ENCODE measurements around the gene ANKFY1. TPM values are rescaled to one million over a fixed set of nuclear protein-coding genes. Genes with fewer than 3 reads are reported as not detected.

ANKFY1 gene, protein sequence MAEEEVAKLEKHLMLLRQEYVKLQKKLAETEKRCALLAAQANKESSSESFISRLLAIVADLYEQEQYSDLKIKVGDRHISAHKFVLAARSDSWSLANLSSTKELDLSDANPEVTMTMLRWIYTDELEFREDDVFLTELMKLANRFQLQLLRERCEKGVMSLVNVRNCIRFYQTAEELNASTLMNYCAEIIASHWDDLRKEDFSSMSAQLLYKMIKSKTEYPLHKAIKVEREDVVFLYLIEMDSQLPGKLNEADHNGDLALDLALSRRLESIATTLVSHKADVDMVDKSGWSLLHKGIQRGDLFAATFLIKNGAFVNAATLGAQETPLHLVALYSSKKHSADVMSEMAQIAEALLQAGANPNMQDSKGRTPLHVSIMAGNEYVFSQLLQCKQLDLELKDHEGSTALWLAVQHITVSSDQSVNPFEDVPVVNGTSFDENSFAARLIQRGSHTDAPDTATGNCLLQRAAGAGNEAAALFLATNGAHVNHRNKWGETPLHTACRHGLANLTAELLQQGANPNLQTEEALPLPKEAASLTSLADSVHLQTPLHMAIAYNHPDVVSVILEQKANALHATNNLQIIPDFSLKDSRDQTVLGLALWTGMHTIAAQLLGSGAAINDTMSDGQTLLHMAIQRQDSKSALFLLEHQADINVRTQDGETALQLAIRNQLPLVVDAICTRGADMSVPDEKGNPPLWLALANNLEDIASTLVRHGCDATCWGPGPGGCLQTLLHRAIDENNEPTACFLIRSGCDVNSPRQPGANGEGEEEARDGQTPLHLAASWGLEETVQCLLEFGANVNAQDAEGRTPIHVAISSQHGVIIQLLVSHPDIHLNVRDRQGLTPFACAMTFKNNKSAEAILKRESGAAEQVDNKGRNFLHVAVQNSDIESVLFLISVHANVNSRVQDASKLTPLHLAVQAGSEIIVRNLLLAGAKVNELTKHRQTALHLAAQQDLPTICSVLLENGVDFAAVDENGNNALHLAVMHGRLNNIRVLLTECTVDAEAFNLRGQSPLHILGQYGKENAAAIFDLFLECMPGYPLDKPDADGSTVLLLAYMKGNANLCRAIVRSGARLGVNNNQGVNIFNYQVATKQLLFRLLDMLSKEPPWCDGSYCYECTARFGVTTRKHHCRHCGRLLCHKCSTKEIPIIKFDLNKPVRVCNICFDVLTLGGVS
- total RNA-seq, result 50.6 and 51.9 TPM in 2 replicates

DNA sequence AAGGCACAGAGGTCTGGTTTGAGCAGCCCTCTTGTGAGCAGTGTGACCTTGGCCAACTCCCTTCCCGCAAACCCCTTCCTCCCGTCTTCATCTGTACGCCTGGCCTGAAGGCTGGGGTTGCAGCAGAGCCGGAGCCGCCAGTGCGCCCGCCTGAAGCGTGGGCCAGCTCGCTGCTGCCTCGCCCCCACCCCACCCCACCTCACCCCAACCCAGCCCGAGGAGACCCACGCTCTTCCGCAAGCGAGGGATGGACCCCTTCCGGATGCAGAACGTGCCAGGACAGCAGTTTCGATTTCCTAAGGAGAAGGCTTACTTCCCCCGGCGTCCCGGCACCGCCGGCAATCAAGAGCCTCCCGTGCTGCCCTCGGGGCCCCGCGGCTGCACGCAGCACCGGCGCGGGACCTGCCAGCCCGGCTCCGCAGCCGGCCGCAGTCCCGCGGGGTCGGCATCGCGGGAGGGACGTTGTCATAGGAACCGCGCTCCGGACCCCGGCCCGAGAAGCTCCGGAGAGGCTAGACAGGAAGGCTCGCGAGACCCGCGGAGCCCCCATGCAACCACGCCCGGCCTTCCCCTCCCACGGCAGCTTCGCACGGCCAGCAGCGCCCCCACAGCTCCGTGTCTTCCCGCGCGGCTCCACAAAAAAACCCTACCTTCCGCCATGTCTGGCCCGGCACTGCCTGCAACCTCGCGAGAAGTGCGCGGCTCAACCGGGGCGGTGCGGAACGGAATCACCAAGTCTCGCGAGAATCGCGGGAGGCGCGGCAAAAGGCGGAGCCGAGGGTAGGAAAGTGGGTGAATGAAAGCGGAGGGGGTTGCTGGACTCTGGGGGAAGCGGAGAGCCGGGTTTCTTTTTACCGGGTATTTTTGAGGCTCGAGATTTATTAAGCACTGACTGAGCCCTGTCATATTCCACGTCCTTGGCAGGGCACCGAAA, at the start of gene ANKFY1:
TSS of gene ANKFY1 (minus strand) at position 698 of the 934 bp plus-strand sequence. CDS start at position 660, 38 bp downstream.
- peak within 1 kb of the TSS; percentile 81 for H3K27ac Mint-ChIP-seq
- peak; percentile 98 for DNase-seq (ENCODE audit: low spot score)
- peaks cover 52% of the 10 kb centered on the region for H3K36me3 Mint-ChIP-seq (ENCODE audit: low read depth)
- peaks cover 13% of the 10 kb centered on the region for H3K9me3 Mint-ChIP-seq
- H3K4me3 Mint-ChIP-seq (ENCODE audit: low read depth), result peak within 1 kb of the TSS; percentile 87
- intact Hi-C loops (cut with micrococcal nuclease), result loop anchor here (5.0 kb wide), 1 partner anchor 104 kb away; the partner anchor contains the start of gene UBE2G1
- H3K4me1 Mint-ChIP-seq (ENCODE audit: low read depth), result peaks cover 23% of the 10 kb centered on the region
- no peaks in the 10 kb centered on the region for H3K27me3 Mint-ChIP-seq (ENCODE audit: low read depth)

- H3K27ac Mint-ChIP-seq, result peak overlapping the region; percentile 3
- H3K27me3 Mint-ChIP-seq (ENCODE audit: low read depth), result no peaks in the 10 kb centered on the region
- no peaks in the 10 kb centered on the region for H3K9me3 Mint-ChIP-seq
- intact Hi-C loops (cut with micrococcal nuclease), result no loop called here
- peaks cover 51% of the 10 kb centered on the region for H3K4me1 Mint-ChIP-seq (ENCODE audit: low read depth)
- DNase-seq (ENCODE audit: low spot score), result no peak
- H3K4me3 Mint-ChIP-seq (ENCODE audit: low read depth), result no peak overlapping the region
- peaks cover 17% of the 10 kb centered on the region for H3K36me3 Mint-ChIP-seq (ENCODE audit: low read depth)
Measured at GRCh38 chr17:4310354-4311060, 46.7 kb upstream of the ANKFY1 start.

GRCh38 chr17:4309897-4310296, 46.1 kb upstream of the ANKFY1 start:
- Mint-ChIP-seq H3K4me1 (ENCODE audit: low read depth) (peaks cover 49% of the 10 kb centered on the region), H3K36me3 (ENCODE audit: low read depth) (peaks cover 20% of the 10 kb centered on the region), H3K27me3 (ENCODE audit: low read depth) (no peaks in the 10 kb centered on the region), H3K27ac (peak overlapping the region; percentile 3), H3K9me3 (no peaks in the 10 kb centered on the region), H3K4me3 (ENCODE audit: low read depth) (no peak overlapping the region)
- intact Hi-C loops (cut with micrococcal nuclease), result no loop called here
- no peak for DNase-seq (ENCODE audit: low spot score)

GRCh38 chr17:4307179-4307930, 43.6 kb upstream of the ANKFY1 start:
- H3K27me3 Mint-ChIP-seq (ENCODE audit: low read depth), result no peaks in the 10 kb centered on the region
- DNase-seq (ENCODE audit: low spot score), result no peak
- peak overlapping the region; percentile 24 for H3K27ac Mint-ChIP-seq

DNA sequence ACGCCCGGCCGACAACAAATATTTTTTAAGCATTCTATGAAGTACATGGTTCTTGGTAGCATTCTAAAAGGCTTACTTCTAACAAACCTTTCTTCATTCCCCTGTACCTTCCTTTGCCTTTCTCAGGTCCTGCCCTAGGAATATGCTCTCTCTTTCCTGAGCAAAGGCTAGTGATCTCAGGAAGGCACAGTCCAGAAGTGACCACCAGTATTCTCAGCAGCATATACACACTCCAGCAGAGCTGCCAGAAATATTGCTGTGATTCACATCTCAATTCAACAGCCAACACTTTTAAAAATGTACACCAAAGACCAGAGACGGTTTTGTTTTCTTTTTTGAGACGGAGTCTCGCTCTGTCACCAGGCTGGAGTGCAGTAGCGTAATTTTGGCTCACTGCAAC, 41.4 kb upstream of the ANKFY1 start:
- Mint-ChIP-seq H3K4me1 (ENCODE audit: low read depth) (peaks cover 21% of the 10 kb centered on the region), H3K27ac (no peak overlapping the region), H3K36me3 (ENCODE audit: low read depth) (peaks cover 41% of the 10 kb centered on the region), H3K4me3 (ENCODE audit: low read depth) (no peak overlapping the region), H3K9me3 (no peaks in the 10 kb centered on the region), H3K27me3 (ENCODE audit: low read depth) (no peaks in the 10 kb centered on the region)
- intact Hi-C loops (cut with micrococcal nuclease), result no loop called here
- DNase-seq (ENCODE audit: low spot score), result no peak

More at GRCh38 chr17:4307179-4307930, 43.6 kb upstream of the ANKFY1 start:
- Mint-ChIP-seq H3K36me3 (ENCODE audit: low read depth) (peaks cover 27% of the 10 kb centered on the region), H3K4me1 (ENCODE audit: low read depth) (peaks cover 31% of the 10 kb centered on the region), H3K9me3 (no peaks in the 10 kb centered on the region), H3K4me3 (ENCODE audit: low read depth) (no peak overlapping the region)
- intact Hi-C loops (cut with micrococcal nuclease), result no loop called here

DNA sequence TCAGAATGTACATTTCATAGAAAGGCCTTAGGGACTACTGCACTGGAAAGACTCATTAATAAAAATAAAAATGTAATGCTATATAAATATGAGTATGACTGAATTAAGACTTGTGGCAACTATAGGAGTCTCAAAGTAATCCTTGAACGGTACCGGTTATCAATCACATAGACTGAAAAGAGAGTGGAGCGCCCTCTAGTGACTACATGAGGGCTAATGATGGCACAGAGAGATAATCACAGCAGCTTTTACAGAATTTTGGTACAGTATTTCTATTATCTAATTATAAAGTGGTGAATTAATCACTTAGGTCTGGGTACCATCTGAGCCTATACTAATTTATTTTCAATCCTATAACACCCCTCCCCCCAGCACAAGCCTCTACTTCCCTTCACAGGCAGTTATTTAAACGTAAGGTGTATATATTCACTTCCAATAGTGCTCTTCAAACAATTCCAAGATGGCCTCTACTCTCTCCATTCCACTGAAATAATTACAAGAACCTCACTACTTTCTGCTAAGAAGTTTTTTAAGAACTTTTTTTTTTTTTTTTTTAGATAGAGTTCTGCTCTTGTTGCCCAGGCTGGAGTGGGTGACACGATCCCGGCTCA, 40.7 kb upstream of the ANKFY1 start:
- H3K27ac Mint-ChIP-seq, result no peak overlapping the region
- H3K36me3 Mint-ChIP-seq (ENCODE audit: low read depth), result peaks cover 41% of the 10 kb centered on the region
- DNase-seq (ENCODE audit: low spot score), result peak; percentile 16
- H3K4me1 Mint-ChIP-seq (ENCODE audit: low read depth), result peaks cover 14% of the 10 kb centered on the region
- H3K9me3 Mint-ChIP-seq, result no peaks in the 10 kb centered on the region
- no peak overlapping the region for H3K4me3 Mint-ChIP-seq (ENCODE audit: low read depth)
- H3K27me3 Mint-ChIP-seq (ENCODE audit: low read depth), result no peaks in the 10 kb centered on the region
- intact Hi-C loops (cut with micrococcal nuclease), result loop anchor here (1.0 kb wide), 1 partner anchor 89 kb away; no protein-coding TSS in a partner anchor

GRCh38 chr17:4301066-4301465, 37.3 kb upstream of the ANKFY1 start:
- no peak overlapping the region for H3K4me3 Mint-ChIP-seq (ENCODE audit: low read depth)
- H3K27me3 Mint-ChIP-seq (ENCODE audit: low read depth), result no peaks in the 10 kb centered on the region
- DNase-seq (ENCODE audit: low spot score), result no peak
- peaks cover 34% of the 10 kb centered on the region for H3K36me3 Mint-ChIP-seq (ENCODE audit: low read depth)
- intact Hi-C loops (cut with micrococcal nuclease), result no loop called here
- H3K4me1 Mint-ChIP-seq (ENCODE audit: low read depth), result peaks cover 11% of the 10 kb centered on the region
- H3K9me3 Mint-ChIP-seq, result no peaks in the 10 kb centered on the region
- H3K27ac Mint-ChIP-seq, result no peak overlapping the region

DNA sequence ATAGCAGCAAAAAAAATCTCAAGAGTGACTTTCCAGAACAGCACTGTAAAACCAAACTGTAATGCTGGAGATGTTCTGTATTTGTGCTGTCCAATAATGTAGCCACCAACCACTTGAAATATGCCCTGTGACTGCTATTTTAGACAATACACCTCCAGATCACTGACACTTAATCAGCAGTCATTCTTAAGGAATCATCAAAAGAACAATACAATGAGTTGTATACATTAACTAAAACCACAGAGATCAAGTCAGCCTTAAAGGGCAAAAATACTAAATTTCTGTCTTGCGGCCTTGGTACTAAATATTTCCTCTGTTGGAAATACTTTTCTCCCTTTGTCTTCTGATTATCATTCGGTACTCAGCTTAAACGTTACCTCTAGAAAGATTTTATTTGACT, 33.6 kb upstream of the ANKFY1 start:
- intact Hi-C loops (cut with micrococcal nuclease), result no loop called here
- Mint-ChIP-seq H3K36me3 (ENCODE audit: low read depth) (peaks cover 46% of the 10 kb centered on the region), H3K27ac (no peak overlapping the region), H3K27me3 (ENCODE audit: low read depth) (no peaks in the 10 kb centered on the region), H3K4me3 (ENCODE audit: low read depth) (no peak overlapping the region), H3K9me3 (no peaks in the 10 kb centered on the region), H3K4me1 (ENCODE audit: low read depth) (peaks cover 11% of the 10 kb centered on the region)
- no peak for DNase-seq (ENCODE audit: low spot score)

DNA sequence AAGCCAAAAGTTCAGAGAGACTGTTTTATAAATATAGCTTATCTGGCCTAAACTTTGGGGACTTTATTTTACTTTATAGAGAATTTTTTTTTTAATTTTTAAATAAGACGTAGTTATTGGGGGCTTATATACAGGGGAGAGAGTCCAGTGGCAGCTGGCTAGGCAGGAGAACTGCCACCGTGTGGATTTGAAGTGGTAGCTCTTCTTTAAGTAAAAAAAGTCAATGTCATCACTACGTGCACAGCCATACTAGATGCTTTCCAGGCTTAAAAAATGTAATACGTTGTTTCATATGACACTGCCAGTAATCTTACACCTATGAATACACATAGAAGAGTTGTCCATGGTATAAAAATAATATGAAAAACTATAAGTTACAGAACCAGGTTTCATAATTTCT, 31.9 kb upstream of the ANKFY1 start:
- H3K9me3 Mint-ChIP-seq, result no peaks in the 10 kb centered on the region
- H3K27ac Mint-ChIP-seq, result no peak overlapping the region
- DNase-seq (ENCODE audit: low spot score), result no peak
- peaks cover 38% of the 10 kb centered on the region for H3K36me3 Mint-ChIP-seq (ENCODE audit: low read depth)
- no peaks in the 10 kb centered on the region for H3K27me3 Mint-ChIP-seq (ENCODE audit: low read depth)
- intact Hi-C loops (cut with micrococcal nuclease), result no loop called here
- peaks cover 11% of the 10 kb centered on the region for H3K4me1 Mint-ChIP-seq (ENCODE audit: low read depth)
- no peak overlapping the region for H3K4me3 Mint-ChIP-seq (ENCODE audit: low read depth)

GRCh38 chr17:4293572-4293971, 29.8 kb upstream of the ANKFY1 start:
- peaks cover 39% of the 10 kb centered on the region for H3K36me3 Mint-ChIP-seq (ENCODE audit: low read depth)
- peaks cover 9% of the 10 kb centered on the region for H3K4me1 Mint-ChIP-seq (ENCODE audit: low read depth)
- no peak overlapping the region for H3K27ac Mint-ChIP-seq
- H3K4me3 Mint-ChIP-seq (ENCODE audit: low read depth), result no peak overlapping the region
- no peak for DNase-seq (ENCODE audit: low spot score)
- H3K9me3 Mint-ChIP-seq, result no peaks in the 10 kb centered on the region
- H3K27me3 Mint-ChIP-seq (ENCODE audit: low read depth), result no peaks in the 10 kb centered on the region
- intact Hi-C loops (cut with micrococcal nuclease), result no loop called here
